Measurements from ENCODE around the gene ZNF276.

DNA sequence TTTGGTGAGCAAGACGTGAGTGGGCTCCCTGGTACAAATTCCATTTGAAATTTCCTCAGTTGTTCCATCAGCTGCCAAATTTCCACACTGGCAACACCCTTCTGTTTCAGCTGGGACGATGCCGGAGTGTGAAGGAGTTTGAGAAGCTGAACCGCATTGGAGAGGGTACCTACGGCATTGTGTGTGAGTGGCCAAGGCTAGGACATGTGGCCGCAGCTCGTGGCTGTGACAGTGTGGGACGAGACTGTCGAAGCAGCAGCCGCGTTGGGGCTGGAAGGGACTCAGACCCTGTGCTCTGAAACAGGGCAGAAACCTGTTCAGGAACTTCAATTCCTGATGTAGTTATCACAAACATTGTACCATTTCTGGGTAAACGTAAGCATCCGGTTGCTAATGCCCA, 32.2 kb upstream of the ZNF276 start:
- TF ChIP-seq POLR2AphosphoS5 (IDR thresholded peaks at IDR 0.05; ENCODE audit: low read depth, low read length): no peak
- TF ChIP-seq, protein P1, sequence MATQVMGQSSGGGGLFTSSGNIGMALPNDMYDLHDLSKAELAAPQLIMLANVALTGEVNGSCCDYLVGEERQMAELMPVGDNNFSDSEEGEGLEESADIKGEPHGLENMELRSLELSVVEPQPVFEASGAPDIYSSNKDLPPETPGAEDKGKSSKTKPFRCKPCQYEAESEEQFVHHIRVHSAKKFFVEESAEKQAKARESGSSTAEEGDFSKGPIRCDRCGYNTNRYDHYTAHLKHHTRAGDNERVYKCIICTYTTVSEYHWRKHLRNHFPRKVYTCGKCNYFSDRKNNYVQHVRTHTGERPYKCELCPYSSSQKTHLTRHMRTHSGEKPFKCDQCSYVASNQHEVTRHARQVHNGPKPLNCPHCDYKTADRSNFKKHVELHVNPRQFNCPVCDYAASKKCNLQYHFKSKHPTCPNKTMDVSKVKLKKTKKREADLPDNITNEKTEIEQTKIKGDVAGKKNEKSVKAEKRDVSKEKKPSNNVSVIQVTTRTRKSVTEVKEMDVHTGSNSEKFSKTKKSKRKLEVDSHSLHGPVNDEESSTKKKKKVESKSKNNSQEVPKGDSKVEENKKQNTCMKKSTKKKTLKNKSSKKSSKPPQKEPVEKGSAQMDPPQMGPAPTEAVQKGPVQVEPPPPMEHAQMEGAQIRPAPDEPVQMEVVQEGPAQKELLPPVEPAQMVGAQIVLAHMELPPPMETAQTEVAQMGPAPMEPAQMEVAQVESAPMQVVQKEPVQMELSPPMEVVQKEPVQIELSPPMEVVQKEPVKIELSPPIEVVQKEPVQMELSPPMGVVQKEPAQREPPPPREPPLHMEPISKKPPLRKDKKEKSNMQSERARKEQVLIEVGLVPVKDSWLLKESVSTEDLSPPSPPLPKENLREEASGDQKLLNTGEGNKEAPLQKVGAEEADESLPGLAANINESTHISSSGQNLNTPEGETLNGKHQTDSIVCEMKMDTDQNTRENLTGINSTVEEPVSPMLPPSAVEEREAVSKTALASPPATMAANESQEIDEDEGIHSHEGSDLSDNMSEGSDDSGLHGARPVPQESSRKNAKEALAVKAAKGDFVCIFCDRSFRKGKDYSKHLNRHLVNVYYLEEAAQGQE (IDR thresholded peaks at IDR 0.05; ENCODE audit: insufficient read depth in 1 of 2, low read depth in 2 of 2, low read length in 1 of 2): no peak
- no peak for TF ChIP-seq CTCF (IDR thresholded peaks at IDR 0.05)

Measured in Panc1 (cell line).